IPS DF 6.9 (cell line): ENCODE measurements around the gene MAP3K15.
"Not testable (repeated sequence)": the region's sequence is repeated elsewhere in the genome, so short reads cannot be mapped to it uniquely, and the experiment has no call there.

Source experiments
- DNase-seq: peaks from one replicate; pipeline ENCODE4 v3.0.0-alpha.2; 2013; ENCODE audit warnings: low read depth, low spot score
- H3K27ac ChIP-seq: one replicate; pipeline ENCODE4 v1.5.1; 2013; ENCODE audit warnings: low read length, control low read depth
- H3K27me3 ChIP-seq: 2 replicates; pipeline ENCODE4 v1.6.1; 2013; ENCODE audit warnings: mild to moderate bottlenecking, low read length; ENCODE audit not compliant: control insufficient read depth, insufficient read depth
- H3K36me3 ChIP-seq: 2 replicates; pipeline ENCODE4 v1.6.1; 2013; ENCODE audit warnings: low read length; ENCODE audit not compliant: control insufficient read depth, insufficient read depth
- H3K4me1 ChIP-seq: 2 replicates; pipeline ENCODE4 v1.6.1; 2013; ENCODE audit warnings: low read length; ENCODE audit not compliant: control insufficient read depth, insufficient read depth
- H3K4me3 ChIP-seq: 2 replicates; pipeline ENCODE4 v1.5.1; 2013; ENCODE audit warnings: mild to moderate bottlenecking, low read length
- H3K9me3 ChIP-seq: 2 replicates; pipeline ENCODE4 v1.6.1; 2013; ENCODE audit warnings: low read length, inconsistent platforms; ENCODE audit not compliant: control insufficient read depth, insufficient read depth
- WGBS: extraction: QIAGEN DNeasy Blood & Tissue Kit; methylation state at CpG from one replicate; pipeline ENCODE4 v1.1.7; 2013; ENCODE audit warnings: mixed read lengths, missing lambda C conversion rate; ENCODE audit not compliant: insufficient read length, insufficient coverage; 5-methylcytosine and 5-hydroxymethylcytosine counted together

The MAP3K15 gene

DNA sequence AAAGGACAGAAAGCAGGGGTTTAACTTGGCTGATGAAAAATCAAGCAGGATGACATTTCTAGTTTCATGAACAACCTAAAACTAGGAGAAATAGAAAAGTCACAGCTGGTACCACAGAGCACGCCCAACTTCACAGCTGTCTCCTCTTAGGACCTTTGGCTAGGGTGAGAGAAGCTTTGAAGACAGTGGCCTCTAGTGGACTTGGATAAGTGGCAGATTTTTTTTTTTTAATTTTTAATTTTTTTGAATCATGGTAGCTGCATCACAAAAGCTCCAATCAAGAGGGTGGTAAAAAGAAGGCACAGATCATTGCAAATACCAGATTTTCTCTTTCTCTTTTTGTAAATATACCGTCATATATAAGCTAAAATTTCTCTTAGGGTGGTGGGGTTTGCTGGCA is 20.2 kb upstream of the MAP3K15 start:
- WGBS = no CpG with 5 or more reads among the region's 2 CpGs
- H3K9me3 ChIP-seq = no peaks in the 10 kb centered on the region
- no peaks in the 10 kb centered on the region for H3K36me3 ChIP-seq
- no peaks in the 10 kb centered on the region for H3K27me3 ChIP-seq
- no peak overlapping the region for H3K27ac ChIP-seq
- no peak for DNase-seq
- no peak overlapping the region for H3K4me3 ChIP-seq
- H3K4me1 ChIP-seq = no peaks in the 10 kb centered on the region

DNA sequence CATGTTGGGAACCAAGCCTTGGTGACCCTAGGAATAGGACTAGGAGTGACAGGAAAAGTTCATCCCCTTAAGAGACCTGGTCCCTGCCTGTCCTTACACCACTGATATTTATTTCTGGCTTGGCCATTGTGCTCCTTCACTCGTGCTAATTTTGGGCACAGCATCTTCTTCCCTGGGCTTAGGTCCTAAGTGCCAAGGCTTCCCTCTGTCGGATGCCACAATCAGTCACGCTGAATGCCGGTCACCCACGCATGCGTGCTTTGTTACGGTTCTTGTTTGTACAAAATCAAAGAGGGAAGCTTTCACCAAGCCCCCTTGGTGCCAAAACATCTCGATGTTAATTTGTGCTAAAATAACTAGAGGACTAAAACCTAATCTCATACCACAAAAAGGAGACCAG is 17.4 kb upstream of the MAP3K15 start:
- no peaks in the 10 kb centered on the region for H3K9me3 ChIP-seq
- WGBS = no CpG with 5 or more reads among the region's 8 CpGs
- H3K27me3 ChIP-seq = no peaks in the 10 kb centered on the region
- H3K36me3 ChIP-seq = no peaks in the 10 kb centered on the region
- no peak overlapping the region for H3K27ac ChIP-seq
- H3K4me1 ChIP-seq = no peaks in the 10 kb centered on the region
- DNase-seq = no peak
- no peak overlapping the region for H3K4me3 ChIP-seq

DNA sequence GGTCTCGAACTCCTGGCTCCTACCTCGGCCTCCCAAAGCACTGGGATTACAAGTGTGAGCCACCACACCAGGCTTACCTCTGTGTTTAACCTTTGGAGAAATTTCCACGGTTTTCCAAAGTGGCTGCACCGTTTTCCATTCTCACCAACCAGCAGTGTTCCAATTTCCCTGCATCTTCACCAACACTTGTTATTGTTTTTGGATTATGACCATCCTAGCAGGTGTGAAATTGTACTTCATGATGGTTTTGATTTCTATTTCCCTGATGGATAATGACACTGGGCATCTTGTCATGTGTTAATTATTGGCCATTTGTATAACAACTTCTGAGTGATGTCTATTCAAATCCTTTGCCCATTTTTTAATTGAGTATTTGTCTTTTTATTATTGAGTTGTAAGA is 2.7 kb upstream of the MAP3K15 start:
- no CpG with 5 or more reads among the region's 4 CpGs for WGBS
- H3K36me3 ChIP-seq = no peaks in the 10 kb centered on the region

DNA sequence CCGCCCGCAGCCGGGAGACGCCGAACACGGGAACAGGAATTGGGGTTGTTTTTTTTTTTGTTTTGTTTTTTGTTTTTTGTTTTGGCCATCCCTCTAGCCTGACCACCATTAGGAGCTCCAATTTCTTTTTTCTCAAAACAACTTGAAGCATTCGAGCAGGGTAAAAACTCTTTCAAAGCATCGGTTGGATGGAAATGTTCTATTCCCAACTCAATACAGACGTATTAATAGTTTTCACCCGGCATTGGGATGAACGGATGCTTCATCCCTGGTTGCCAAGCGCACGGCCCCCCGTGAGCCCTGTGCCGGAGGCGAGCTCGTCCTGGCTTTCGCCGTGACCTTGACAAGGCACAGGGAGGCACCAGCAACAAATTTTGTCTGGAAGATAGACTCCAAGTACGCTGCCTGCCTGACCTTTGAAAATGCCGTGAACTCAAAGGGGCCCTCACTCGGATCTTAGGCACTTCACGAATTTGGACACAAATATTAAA is 352 bp upstream of the MAP3K15 start:
- DNase-seq = no peak
- no CpG with 5 or more reads among the region's 23 CpGs for WGBS
- Histone ChIP-seq H3K27ac (no peak overlapping the region), H3K27me3 (no peaks in the 10 kb centered on the region; the same call in 1 of the 2 replicates), H3K4me1 (no peaks in the 10 kb centered on the region), H3K4me3 (peak overlapping the region; percentile 44; the same call in 1 of the 2 replicates), H3K9me3 (no peaks in the 10 kb centered on the region), H3K36me3 (no peaks in the 10 kb centered on the region)

More for the DNA sequence above, 2.7 kb upstream of the MAP3K15 start:
- H3K27me3 ChIP-seq = no peaks in the 10 kb centered on the region; the same call in 1 of the 2 replicates
- no peak overlapping the region for H3K4me3 ChIP-seq
- H3K4me1 ChIP-seq = no peaks in the 10 kb centered on the region
- no peak overlapping the region for H3K27ac ChIP-seq
- DNase-seq = no peak
- no peaks in the 10 kb centered on the region for H3K9me3 ChIP-seq

DNA sequence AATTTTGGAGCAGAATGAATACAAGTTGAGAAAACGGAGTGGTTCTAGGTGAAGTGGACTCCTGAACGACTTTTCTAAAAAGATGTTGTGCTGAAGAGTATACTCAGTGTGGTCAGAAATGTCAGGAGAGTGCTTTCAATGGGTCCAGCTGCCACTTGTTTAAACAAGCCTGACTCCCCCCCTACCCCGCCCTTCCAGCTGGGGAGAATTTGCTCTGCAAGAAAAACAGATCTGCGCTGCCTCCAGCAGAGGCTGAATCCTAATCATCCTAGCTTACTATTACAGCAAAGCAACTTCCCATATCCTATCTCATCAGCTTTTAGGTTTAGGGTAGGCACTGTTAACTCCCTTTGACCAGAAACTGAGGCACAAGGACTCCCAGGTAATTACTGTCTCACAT is 1.9 kb downstream of the MAP3K15 start:
- no peak for DNase-seq
- no CpG with 5 or more reads among the region's 4 CpGs for WGBS

DNA sequence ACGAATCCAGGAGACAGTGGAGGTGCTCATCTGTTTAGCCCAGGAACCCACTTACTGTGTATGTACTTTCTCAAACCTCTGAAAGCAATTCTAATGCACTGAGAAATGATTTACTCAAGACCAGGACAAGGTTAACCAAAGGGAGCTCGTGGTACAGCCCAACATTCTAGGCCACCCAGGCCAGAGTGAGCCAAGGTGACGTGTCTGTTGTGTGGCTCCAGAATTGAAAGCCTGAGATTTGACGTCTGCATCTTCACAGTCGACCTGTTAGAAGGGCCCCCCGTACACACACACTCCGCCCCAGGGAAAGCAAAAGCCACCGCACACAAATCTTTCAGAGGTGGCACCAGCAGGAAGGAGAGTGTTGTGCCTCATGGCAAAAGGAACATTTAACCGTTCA is 2.3 kb downstream of the MAP3K15 start:
- Histone ChIP-seq H3K4me3 (no peak overlapping the region), H3K36me3 (no peaks in the 10 kb centered on the region), H3K4me1 (no peaks in the 10 kb centered on the region), H3K27ac (no peak overlapping the region), H3K27me3 (no peaks in the 10 kb centered on the region; the same call in 1 of the 2 replicates), H3K9me3 (no peaks in the 10 kb centered on the region)
- no peak for DNase-seq
- no CpG with 5 or more reads among the region's 9 CpGs for WGBS

More for the DNA sequence above, 1.9 kb downstream of the MAP3K15 start:
- H3K4me1 ChIP-seq = no peaks in the 10 kb centered on the region
- H3K36me3 ChIP-seq = no peaks in the 10 kb centered on the region
- H3K9me3 ChIP-seq = no peaks in the 10 kb centered on the region
- H3K27me3 ChIP-seq = no peaks in the 10 kb centered on the region; the same call in 1 of the 2 replicates
- no peak overlapping the region for H3K4me3 ChIP-seq
- H3K27ac ChIP-seq = no peak overlapping the region

DNA sequence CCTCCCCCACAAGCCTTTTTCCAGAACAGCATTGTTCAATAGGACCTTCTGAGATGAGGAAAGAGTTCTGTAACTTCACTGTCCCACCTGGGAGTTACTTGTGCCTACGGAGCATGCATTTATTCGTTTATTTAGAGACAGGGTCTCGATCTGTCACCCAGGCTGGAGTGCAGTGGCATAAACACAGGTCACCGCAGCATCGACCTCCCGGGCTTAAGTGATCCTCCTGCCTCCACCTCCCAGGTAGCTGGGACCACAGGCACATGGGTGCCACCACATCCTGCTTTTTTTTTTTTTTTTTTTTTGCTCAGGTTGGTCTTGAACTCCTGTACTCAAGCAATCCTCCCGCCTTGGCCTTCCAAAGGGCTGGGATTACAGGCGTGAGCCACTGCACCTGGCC is 2.9 kb downstream of the MAP3K15 start:
- Histone ChIP-seq H3K27ac (no peak overlapping the region), H3K4me3 (no peak overlapping the region), H3K4me1 (no peaks in the 10 kb centered on the region), H3K27me3 (no peaks in the 10 kb centered on the region; the same call in 1 of the 2 replicates), H3K9me3 (no peaks in the 10 kb centered on the region), H3K36me3 (no peaks in the 10 kb centered on the region)
- no peak for DNase-seq
- no CpG with 5 or more reads among the region's 8 CpGs for whole genome bisulfite sequencing

DNA sequence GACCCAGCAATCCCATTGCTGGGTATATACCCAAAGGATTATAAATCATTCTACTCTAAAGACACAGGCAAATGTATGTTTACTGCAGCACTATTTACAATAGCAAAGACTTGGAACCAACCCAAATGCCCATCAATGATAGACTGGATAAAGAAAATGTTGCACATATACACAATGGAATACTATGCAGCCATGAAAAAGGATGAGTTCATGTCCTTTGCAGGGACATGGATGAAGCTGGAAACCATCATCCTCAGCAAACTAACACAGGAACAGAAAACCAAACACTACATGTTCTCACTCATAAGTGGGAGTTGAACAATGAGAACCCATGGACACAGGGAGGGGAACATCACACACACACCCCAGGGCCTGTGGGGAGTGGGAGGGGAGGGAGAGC is 3.5 kb downstream of the MAP3K15 start:
- H3K27me3 ChIP-seq, H3K4me1 ChIP-seq, H3K27ac ChIP-seq: not testable (repeated sequence)

DNA sequence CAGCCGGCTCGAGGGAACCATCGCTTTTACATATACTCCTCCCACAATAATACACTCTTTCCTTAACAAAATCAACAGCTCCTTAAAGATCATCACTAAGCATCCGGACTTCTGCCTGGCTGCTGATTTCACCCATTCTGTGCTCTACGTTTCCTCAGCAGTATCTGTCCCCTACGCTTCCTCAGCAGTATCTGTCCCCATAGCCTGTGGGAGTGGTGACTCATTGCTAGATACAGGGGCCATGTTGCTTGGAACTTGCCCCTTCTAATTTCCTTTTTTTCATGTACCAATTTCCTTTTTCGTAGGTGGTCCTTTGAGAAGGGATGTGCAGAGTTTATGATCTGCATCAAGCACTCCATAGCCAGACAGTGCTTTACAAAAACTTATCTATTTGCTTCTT is 18.6 kb downstream of the MAP3K15 start:
- no CpG with 5 or more reads among the region's 7 CpGs for WGBS
- no peaks in the 10 kb centered on the region for H3K9me3 ChIP-seq
- H3K27ac ChIP-seq = no peak overlapping the region
- no peak overlapping the region for H3K4me3 ChIP-seq
- peaks cover 1% of the 10 kb centered on the region; the same call in 1 of the 2 replicates for H3K4me1 ChIP-seq
- no peaks in the 10 kb centered on the region for H3K36me3 ChIP-seq
- no peaks in the 10 kb centered on the region for H3K27me3 ChIP-seq
- DNase-seq = no peak

More for the DNA sequence above, 3.5 kb downstream of the MAP3K15 start:
- not testable (repeated sequence) for H3K36me3 ChIP-seq, H3K9me3 ChIP-seq, H3K4me3 ChIP-seq, DNase-seq

DNA sequence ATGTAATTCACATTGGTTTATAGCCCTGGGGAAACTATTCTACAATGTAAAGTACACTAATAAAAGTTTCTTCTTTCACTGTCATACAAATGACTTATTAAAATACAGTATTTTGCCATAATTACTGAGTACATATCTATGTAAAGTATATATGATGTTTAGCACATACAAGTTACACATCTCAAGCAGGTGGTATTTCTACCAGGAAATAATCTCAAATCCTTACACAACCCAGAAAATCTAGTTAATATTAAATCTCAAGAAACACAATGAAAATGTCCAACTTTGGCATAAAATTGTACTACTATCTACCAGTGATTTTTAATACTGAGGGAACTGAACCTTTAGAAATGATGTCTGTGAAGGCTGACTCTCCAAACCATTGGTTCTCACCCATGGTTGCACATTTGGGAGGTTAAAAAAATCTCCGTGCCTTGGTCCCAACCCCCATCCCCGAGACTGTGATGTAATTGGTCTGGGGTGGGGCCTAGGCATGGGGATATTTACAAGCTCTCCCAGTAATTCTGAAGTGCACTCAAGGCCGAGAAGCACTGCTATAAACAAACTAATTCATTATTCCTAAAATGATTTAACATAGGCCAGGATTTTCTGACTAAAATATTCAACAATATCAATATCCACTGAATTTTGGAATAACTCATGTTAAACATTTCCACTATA is 27.6 kb downstream of the MAP3K15 start:
- no peaks in the 10 kb centered on the region for H3K9me3 ChIP-seq
- H3K27me3 ChIP-seq = no peaks in the 10 kb centered on the region
- whole genome bisulfite sequencing = no CpG with 5 or more reads among the region's 3 CpGs
- no peaks in the 10 kb centered on the region for H3K36me3 ChIP-seq
- H3K27ac ChIP-seq = no peak overlapping the region
- DNase-seq = no peak
- H3K4me3 ChIP-seq = no peak overlapping the region
- no peaks in the 10 kb centered on the region for H3K4me1 ChIP-seq

DNA sequence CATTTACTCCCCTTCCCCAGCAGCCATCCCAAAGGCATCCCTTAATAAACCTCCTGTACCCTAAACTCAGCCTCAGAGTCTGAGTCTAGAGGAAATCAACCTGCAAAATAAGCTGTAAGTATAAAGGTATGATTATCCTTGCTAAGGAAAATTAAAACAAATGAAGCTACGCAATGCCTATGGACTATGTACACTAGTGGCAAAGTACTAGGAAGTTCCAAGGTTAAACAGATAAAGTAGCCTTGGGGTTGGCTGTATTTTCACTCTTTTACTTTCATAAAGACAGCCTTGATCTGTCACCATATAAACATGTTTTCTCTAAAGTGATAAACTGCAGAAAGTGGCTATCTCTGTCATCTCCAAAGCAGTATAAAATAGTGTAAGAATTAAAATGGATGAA is 35.9 kb downstream of the MAP3K15 start:
- Histone ChIP-seq H3K9me3 (no peaks in the 10 kb centered on the region), H3K4me1 (no peaks in the 10 kb centered on the region), H3K27me3 (no peaks in the 10 kb centered on the region), H3K27ac (no peak overlapping the region), H3K4me3 (no peak overlapping the region), H3K36me3 (no peaks in the 10 kb centered on the region)
- no CpG with 5 or more reads among the region's 1 CpG for WGBS
- no peak for DNase-seq
